Upper lobe of left lung (tissue), 6 donors: Measurements from ENCODE around the gene DELE1. TPM values are rescaled to one million over a fixed set of nuclear protein-coding genes. Genes with fewer than 3 reads are reported as not detected.

Source experiments
- ATAC-seq, 2 donors: fragments of 200-7000 bp; cut with Tn5 transposase; one replicate each; pipeline ENCODE4 v1.9.1; 2022; ENCODE audit warnings: mild to moderate bottlenecking in 2 of 2, moderate library complexity in 2 of 2; ENCODE audit not compliant: low FRiP score in 2 of 2
- DNase-seq, 2 donors: peaks; one replicate each; pipeline ENCODE4 v3.0.0-alpha.2; 2019 to 2020
- H3K27ac ChIP-seq, 4 donors: fragments of 200-600 bp; sonication (generic); one replicate each; pipeline ENCODE4 v1.5.1; 2016 to 2019
- H3K27me3 ChIP-seq, 4 donors: fragments of 200-600 bp; sonication (generic); one replicate each; pipeline ENCODE4 v1.5.1; 2017 to 2019
- H3K36me3 ChIP-seq, 4 donors: fragments of 200-600 bp; sonication (generic); one replicate each; pipeline ENCODE4 v1.5.1; 2016 to 2019
- H3K4me1 ChIP-seq, 4 donors: fragments of 200-600 bp; sonication (generic); one replicate each; pipeline ENCODE4 v1.5.1; 2018 to 2019
- H3K4me3 ChIP-seq, 4 donors: fragments of 200-600 bp; sonication (generic); one replicate each; pipeline ENCODE4 v1.5.1; 2017 to 2019; ENCODE audit warnings: mild to moderate bottlenecking in 2 of 4, moderate library complexity in 1 of 4
- H3K9me3 ChIP-seq, 4 donors: fragments of 200-600 bp; sonication (generic); one replicate each; pipeline ENCODE4 v1.5.1; 2018 to 2019
- CTCF ChIP-seq, 6 experiments: fragments of 450-650 bp in 4 of 6; fragments of 200-600 bp in 2 of 6; sonication (generic) in 2 of 6; IDR thresholded peaks; one replicate each; pipeline ENCODE4 v1.5.1; 2016 to 2019; ENCODE audit warnings: antibody characterized with exemption in 6 of 6
- EP300 ChIP-seq, 4 donors: sonication (generic); formaldehyde crosslinking; IDR thresholded peaks; one replicate each; pipeline ENCODE4 v1.5.1; 2017; ENCODE audit warnings: antibody characterized with exemption in 4 of 4, control low read depth in 2 of 4
- POLR2A ChIP-seq, 4 donors: fragments of 450-650 bp; IDR thresholded peaks; one replicate each; pipeline ENCODE4 v1.5.1; 2016 to 2017; ENCODE audit warnings: antibody characterized with exemption in 4 of 4, mild to moderate bottlenecking in 2 of 4
- POLR2AphosphoS5 ChIP-seq, 2 donors: sonication (generic); formaldehyde crosslinking; IDR thresholded peaks; one replicate each; pipeline ENCODE4 v1.5.1; 2017; ENCODE audit warnings: antibody characterized with exemption in 2 of 2
- WGBS, 2 donors: methylation state at CpG; one replicate each; pipeline ENCODE4 v1.1.5; 2017 to 2018; 5-methylcytosine and 5-hydroxymethylcytosine counted together
- total RNA-seq, 6 donors: library from RNA; depleted of rRNA in 4 of 6; stranded (reverse); fragments of >200 nt in 4 of 6; gene quantifications; one replicate each; pipeline versions ENCODE4 v1.1.0 to v1.2.1, GENCODE V29; 2016 to 2021
- donor health status: DM: no; HTN: no; CAD: no; lungs with moderate emphysema.
- donor health status: DM: no; HTN: yes; CAD: no; lungs with severe emphysema.

DELE1 gene
- total RNA-seq, 6 donors from 2014 or later: 59.4 to 151 (median 87.5) TPM

- DNase-seq (no peak), ATAC-seq (no peak)
- Histone ChIP-seq H3K9me3 (no peaks in the 10 kb centered on the region), H3K4me3 (no peak overlapping the region), H3K4me1 (peaks cover 15 to 30% (median 18%) of the 10 kb centered on the region in 4 donors), H3K36me3 (no peaks in the 10 kb centered on the region), H3K27me3 (no peaks in the 10 kb centered on the region), H3K27ac (no peak overlapping the region)
- 83 to 87% methylated on average over 4 of the region's 4 CpGs for WGBS, 2 donors
- no peak for TF ChIP-seq POLR2A (IDR thresholded peaks at IDR 0.05)
- no peak for TF ChIP-seq POLR2AphosphoS5 (IDR thresholded peaks at IDR 0.05)
- TF ChIP-seq CTCF (IDR thresholded peaks at IDR 0.05): no peak
- no peak for TF ChIP-seq EP300 (IDR thresholded peaks at IDR 0.05)
Observed at GRCh38 chr5:141966275-141966962, 42.7 kb downstream of the DELE1 start.

- ATAC-seq (no peak), DNase-seq (no peak)
- TF ChIP-seq EP300 (IDR thresholded peaks at IDR 0.05): no peak
- no peak for TF ChIP-seq CTCF (IDR thresholded peaks at IDR 0.05)
- TF ChIP-seq POLR2A (IDR thresholded peaks at IDR 0.05): no peak
- no peak for TF ChIP-seq POLR2AphosphoS5 (IDR thresholded peaks at IDR 0.05)
- H3K27me3 ChIP-seq: no peaks in the 10 kb centered on the region
- no peak overlapping the region for H3K27ac ChIP-seq
- H3K4me1 ChIP-seq: peaks cover 15 to 30% (median 18%) of the 10 kb centered on the region in 4 donors
- H3K9me3 ChIP-seq: no peaks in the 10 kb centered on the region
- WGBS, 2 donors: 92 to 97% methylated on average over 2 of the region's 2 CpGs
- no peak overlapping the region for H3K4me3 ChIP-seq
- H3K36me3 ChIP-seq: peaks cover 0 to 1% (median 0%) of the 10 kb centered on the region in 4 donors
Observed at GRCh38 chr5:141966963-141967333, 43.3 kb downstream of the DELE1 start.

- Histone ChIP-seq H3K4me3 (peak within 1 kb of the TSS; percentile 48 to 70 (median 58)), H3K27me3 (no peaks in the 10 kb centered on the region), H3K9me3 (no peaks in the 10 kb centered on the region), H3K36me3 (peaks cover 0 to 17% (median 9%) of the 10 kb centered on the region in 4 donors), H3K4me1 (peaks cover 15 to 30% (median 20%) of the 10 kb centered on the region in 4 donors), H3K27ac (peak within 1 kb of the TSS; percentile 94 to 99 (median 98))
- peak; percentile 98 for DNase-seq
- ATAC-seq: peak; percentile 100
- WGBS, 2 donors: 0% methylated on average over 7 to 23 of the region's 63 CpGs
- TF ChIP-seq EP300 (IDR thresholded peaks at IDR 0.05) (no peak), POLR2AphosphoS5 (IDR thresholded peaks at IDR 0.05) (peak; percentile 91 to 96), POLR2A (IDR thresholded peaks at IDR 0.05) (peak in 3 of 4 donors; percentile 90 to 98 (median 93)), CTCF (IDR thresholded peaks at IDR 0.05) (peak; percentile 97 to 99 (median 97))
Observed at GRCh38 chr5:141968914-141969608, 45.4 kb downstream of the DELE1 start, which contains the start of gene RNF14. RNF14 (plus strand) TSS chr5:141969105; CDS start chr5:141973589, 4,484 bp downstream.

GRCh38 chr5:141969783-141970771, 46.4 kb downstream of the DELE1 start:
- Histone ChIP-seq H3K9me3 (no peaks in the 10 kb centered on the region), H3K36me3 (peaks cover 0 to 24% (median 12%) of the 10 kb centered on the region in 4 donors), H3K4me3 (peak overlapping the region; percentile 48 to 70 (median 58)), H3K4me1 (peaks cover 15 to 33% (median 25%) of the 10 kb centered on the region in 4 donors), H3K27ac (peak overlapping the region; percentile 94 to 99 (median 98)), H3K27me3 (no peaks in the 10 kb centered on the region)
- no peak for ATAC-seq
- 80 to 82% methylated on average over 2 of the region's 2 CpGs for WGBS, 2 donors
- no peak for TF ChIP-seq EP300 (IDR thresholded peaks at IDR 0.05)
- no peak for TF ChIP-seq CTCF (IDR thresholded peaks at IDR 0.05)
- TF ChIP-seq POLR2A (IDR thresholded peaks at IDR 0.05): no peak
- TF ChIP-seq POLR2AphosphoS5 (IDR thresholded peaks at IDR 0.05): no peak
- DNase-seq: no peak
